ENCODE data around the gene TIPARP.

- TF ChIP-seq, protein P1, sequence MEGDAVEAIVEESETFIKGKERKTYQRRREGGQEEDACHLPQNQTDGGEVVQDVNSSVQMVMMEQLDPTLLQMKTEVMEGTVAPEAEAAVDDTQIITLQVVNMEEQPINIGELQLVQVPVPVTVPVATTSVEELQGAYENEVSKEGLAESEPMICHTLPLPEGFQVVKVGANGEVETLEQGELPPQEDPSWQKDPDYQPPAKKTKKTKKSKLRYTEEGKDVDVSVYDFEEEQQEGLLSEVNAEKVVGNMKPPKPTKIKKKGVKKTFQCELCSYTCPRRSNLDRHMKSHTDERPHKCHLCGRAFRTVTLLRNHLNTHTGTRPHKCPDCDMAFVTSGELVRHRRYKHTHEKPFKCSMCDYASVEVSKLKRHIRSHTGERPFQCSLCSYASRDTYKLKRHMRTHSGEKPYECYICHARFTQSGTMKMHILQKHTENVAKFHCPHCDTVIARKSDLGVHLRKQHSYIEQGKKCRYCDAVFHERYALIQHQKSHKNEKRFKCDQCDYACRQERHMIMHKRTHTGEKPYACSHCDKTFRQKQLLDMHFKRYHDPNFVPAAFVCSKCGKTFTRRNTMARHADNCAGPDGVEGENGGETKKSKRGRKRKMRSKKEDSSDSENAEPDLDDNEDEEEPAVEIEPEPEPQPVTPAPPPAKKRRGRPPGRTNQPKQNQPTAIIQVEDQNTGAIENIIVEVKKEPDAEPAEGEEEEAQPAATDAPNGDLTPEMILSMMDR (IDR thresholded peaks at IDR 0.05) = no peak
- no peak for TF ChIP-seq POLR2A (IDR thresholded peaks at IDR 0.05; ENCODE audit: low read depth)
- TF ChIP-seq POLR2AphosphoS5 (IDR thresholded peaks at IDR 0.05) = no peak
- TF ChIP-seq EP300 (IDR thresholded peaks at IDR 0.05) = no peak
Observed at GRCh38 chr3:156718622-156719306, 44.4 kb downstream of the TIPARP start.

Data from esophagus muscularis mucosa (tissue), 4 donors.